Measurements from ENCODE around the gene PCDHA9.

Gene PCDHA9

GRCh38 chr5:140883927-140884697 is 35.9 kb downstream of the PCDHA9 start:
- TF ChIP-seq CTCF (IDR thresholded peaks at IDR 0.05; ENCODE audit: extremely low read depth, missing control alignments), result no peak
- peak; percentile 17 for DNase-seq (ENCODE audit: low spot score)

Data from GM20000 (cell line).